ENCODE measurements around the gene MPPED2.

Gene MPPED2

GRCh38 chr11:30586251-30587144 is at the start of gene MPPED2:
Gene MPPED2, minus strand, starts transcription at chr11:30586353. Its CDS starts 5,980 bp downstream, at chr11:30580373.
- DNase-seq: no peak

- no peak for DNase-seq
Measured at GRCh38 chr11:30635401-30635989, 49.3 kb upstream of the MPPED2 start.

GRCh38 chr11:30631148-30631547 is 45.0 kb upstream of the MPPED2 start:
- peak; percentile 71 for DNase-seq

GRCh38 chr11:30619767-30620166 is 33.6 kb upstream of the MPPED2 start:
- no peak for DNase-seq

GRCh38 chr11:30617762-30618161 is 31.6 kb upstream of the MPPED2 start:
- DNase-seq: no peak

- no peak for DNase-seq
Measured at GRCh38 chr11:30610628-30611027, 24.5 kb upstream of the MPPED2 start.

GRCh38 chr11:30608534-30608933 is 22.4 kb upstream of the MPPED2 start:
- no peak for DNase-seq

GRCh38 chr11:30605036-30605605 is 19.0 kb upstream of the MPPED2 start:
- no peak for DNase-seq

- no peak for DNase-seq
Measured at GRCh38 chr11:30603357-30603756, 17.2 kb upstream of the MPPED2 start.

- DNase-seq: no peak
Measured at GRCh38 chr11:30596832-30597231, 10.7 kb upstream of the MPPED2 start.

- DNase-seq: no peak
Measured at GRCh38 chr11:30595934-30596333, 9.8 kb upstream of the MPPED2 start.

- no peak for DNase-seq
Measured at GRCh38 chr11:30594646-30595411, 8.7 kb upstream of the MPPED2 start.

- DNase-seq: no peak
Measured at GRCh38 chr11:30587269-30587812, 1.2 kb upstream of the MPPED2 start.

- no peak for DNase-seq
Measured at GRCh38 chr11:30585892-30586250, 282 bp downstream of the MPPED2 start.

GRCh38 chr11:30585125-30585891 is 845 bp downstream of the MPPED2 start:
- no peak for DNase-seq

GRCh38 chr11:30583476-30584280 is 2.5 kb downstream of the MPPED2 start:
- no peak for DNase-seq

- DNase-seq: no peak
Measured at GRCh38 chr11:30582726-30583125, 3.4 kb downstream of the MPPED2 start.

GRCh38 chr11:30581675-30582074 is 4.5 kb downstream of the MPPED2 start:
- no peak for DNase-seq

- DNase-seq: no peak
Measured at GRCh38 chr11:30580573-30580972, 5.6 kb downstream of the MPPED2 start.

GRCh38 chr11:30579415-30580175 is 6.6 kb downstream of the MPPED2 start:
- no peak for DNase-seq

GRCh38 chr11:30578406-30578805 is 7.7 kb downstream of the MPPED2 start:
- no peak for DNase-seq

Data from NCI-H1417 treated with DMSO at 0.1 percent for 48 hours (cell line).